ENCODE measurements around the gene PTCRA.
A peak's percentile ranks its signal among the peaks of the same experiment; 100 is the strongest.
"Not testable (repeated sequence)": the region's sequence is repeated elsewhere in the genome, so short reads cannot be mapped to it uniquely, and the experiment has no call there.

PTCRA gene

GRCh38 chr6:42915732-42916131 lies at the start of gene PTCRA:
PTCRA (plus strand) TSS chr6:42916053; CDS start chr6:42916070, 17 bp downstream.
- DNase-seq (ENCODE audit: low read depth in 1 of 2, low spot score in 1 of 2) = no peak

- no peak for DNase-seq (ENCODE audit: low read depth in 1 of 2, low spot score in 1 of 2)
Observed at GRCh38 chr6:42870145-42870936, 45.5 kb upstream of the PTCRA start.

- no peak for DNase-seq (ENCODE audit: low read depth in 1 of 2, low spot score in 1 of 2)
Observed at GRCh38 chr6:42871711-42872110, 44.1 kb upstream of the PTCRA start.

- DNase-seq (ENCODE audit: low read depth in 1 of 2, low spot score in 1 of 2) = no peak
Observed at GRCh38 chr6:42873313-42873712, 42.5 kb upstream of the PTCRA start.

GRCh38 chr6:42877695-42878094 lies 38.2 kb upstream of the PTCRA start:
- no peak for DNase-seq (ENCODE audit: low read depth in 1 of 2, low spot score in 1 of 2)

GRCh38 chr6:42879372-42880239 lies 36.2 kb upstream of the PTCRA start, which contains the start of gene RPL7L1:
RPL7L1 (plus strand) TSS chr6:42879616; CDS start chr6:42879911, 295 bp downstream.
- DNase-seq (ENCODE audit: low read depth in 1 of 2, low spot score in 1 of 2) = peak; percentile 63 to 70

- DNase-seq (ENCODE audit: low read depth in 1 of 2, low spot score in 1 of 2) = not testable (repeated sequence)
Observed at GRCh38 chr6:42880240-42880817, 35.5 kb upstream of the PTCRA start.

GRCh38 chr6:42880871-42881270 lies 35.0 kb upstream of the PTCRA start:
- not testable (repeated sequence) for DNase-seq (ENCODE audit: low read depth in 1 of 2, low spot score in 1 of 2)

GRCh38 chr6:42885702-42886101 lies 30.2 kb upstream of the PTCRA start:
- DNase-seq (ENCODE audit: low read depth in 1 of 2, low spot score in 1 of 2) = no peak

- not testable (repeated sequence) for DNase-seq (ENCODE audit: low read depth in 1 of 2, low spot score in 1 of 2)
Observed at GRCh38 chr6:42888201-42888600, 27.7 kb upstream of the PTCRA start.

GRCh38 chr6:42889815-42890214 lies 26.0 kb upstream of the PTCRA start:
- DNase-seq (ENCODE audit: low read depth in 1 of 2, low spot score in 1 of 2) = no peak

- peak; percentile 73 to 78 for DNase-seq (ENCODE audit: low read depth in 1 of 2, low spot score in 1 of 2)
Observed at GRCh38 chr6:42890311-42891198, 25.3 kb upstream of the PTCRA start.

GRCh38 chr6:42891199-42891722 lies 24.6 kb upstream of the PTCRA start:
- no peak for DNase-seq (ENCODE audit: low read depth in 1 of 2, low spot score in 1 of 2)

- DNase-seq (ENCODE audit: low read depth in 1 of 2, low spot score in 1 of 2) = not testable (repeated sequence)
Observed at GRCh38 chr6:42894041-42894828, 21.6 kb upstream of the PTCRA start.

- no peak for DNase-seq (ENCODE audit: low read depth in 1 of 2, low spot score in 1 of 2)
Observed at GRCh38 chr6:42896178-42896719, 19.6 kb upstream of the PTCRA start.

GRCh38 chr6:42898891-42899361 lies 16.9 kb upstream of the PTCRA start:
- peak in 1 of 2 donors; percentile 24 for DNase-seq (ENCODE audit: low read depth in 1 of 2, low spot score in 1 of 2)

- DNase-seq (ENCODE audit: low read depth in 1 of 2, low spot score in 1 of 2) = no peak
Observed at GRCh38 chr6:42899871-42900270, 16.0 kb upstream of the PTCRA start.

- DNase-seq (ENCODE audit: low read depth in 1 of 2, low spot score in 1 of 2) = peak in 1 of 2 donors; percentile 47
Observed at GRCh38 chr6:42901538-42901957, 14.3 kb upstream of the PTCRA start.

Data from stimulated activated CD4-positive, alpha-beta T cell treated with anti-CD3 and anti-CD28 coated beads, Interleukin-15, amount 100 ng/mL, for 1 hour (primary cell).